WERI-Rb-1 (cell line): ENCODE measurements around the gene PAQR8.

ENCODE experiments used
- DNase-seq: peaks from one replicate; pipeline ENCODE4 v3.0.0-alpha.2; 2020
- H3K27ac ChIP-seq: fragments of 250-450 bp; sonication (Bioruptor Pico); 2 replicates; pipeline ENCODE4 v1.5.1; 2020; ENCODE audit warnings: mild to moderate bottlenecking, moderate library complexity
- H3K27me3 ChIP-seq: fragments of 250-450 bp; sonication (Bioruptor Pico); 2 replicates; pipeline ENCODE4 v1.5.1; 2021; ENCODE audit warnings: mild to moderate bottlenecking, low read depth, moderate library complexity; ENCODE audit not compliant: insufficient read depth, severe bottlenecking
- H3K36me3 ChIP-seq: fragments of 250-450 bp; sonication (Bioruptor Pico); 2 replicates; pipeline ENCODE4 v1.5.1; 2020; ENCODE audit warnings: mild to moderate bottlenecking, moderate library complexity
- H3K4me3 ChIP-seq: 2 replicates; pipeline ENCODE4 v1.5.1; 2011; ENCODE audit warnings: low read depth, mild to moderate bottlenecking, control low read depth, low read length
- H3K9me3 ChIP-seq: fragments of 250-450 bp; sonication (Bioruptor Pico); 2 replicates; pipeline ENCODE4 v1.5.1; 2021; ENCODE audit warnings: mild to moderate bottlenecking, moderate library complexity; ENCODE audit not compliant: severe bottlenecking
- CTCF ChIP-seq: IDR thresholded peaks from 2 replicates; pipeline ENCODE4 v1.5.1; 2011; ENCODE audit warnings: low read depth, mild to moderate bottlenecking, control low read depth, inconsistent platforms, low read length

Gene PAQR8

GRCh38 chr6:52351879-52352238 lies 10.1 kb upstream of the PAQR8 start:
- no peak for DNase-seq
- Histone ChIP-seq H3K27me3 (no peaks in the 10 kb centered on the region), H3K27ac (no peak overlapping the region), H3K4me3 (no peak overlapping the region), H3K9me3 (no peaks in the 10 kb centered on the region), H3K36me3 (no peaks in the 10 kb centered on the region)
- TF ChIP-seq CTCF: no peak

GRCh38 chr6:52352239-52353018 lies 9.5 kb upstream of the PAQR8 start:
- TF ChIP-seq CTCF: no peak
- H3K27ac ChIP-seq: no peak overlapping the region
- no peaks in the 10 kb centered on the region for H3K36me3 ChIP-seq
- no peaks in the 10 kb centered on the region for H3K9me3 ChIP-seq
- no peak overlapping the region for H3K4me3 ChIP-seq
- DNase-seq: no peak
- no peaks in the 10 kb centered on the region for H3K27me3 ChIP-seq

GRCh38 chr6:52356017-52356416 lies 5.9 kb upstream of the PAQR8 start:
- no peaks in the 10 kb centered on the region for H3K9me3 ChIP-seq
- H3K36me3 ChIP-seq: no peaks in the 10 kb centered on the region
- DNase-seq: no peak
- no peak overlapping the region for H3K4me3 ChIP-seq
- H3K27ac ChIP-seq: no peak overlapping the region
- no peaks in the 10 kb centered on the region for H3K27me3 ChIP-seq
- TF ChIP-seq CTCF: no peak

GRCh38 chr6:52359403-52359802 lies 2.5 kb upstream of the PAQR8 start:
- H3K36me3 ChIP-seq: no peaks in the 10 kb centered on the region
- no peak overlapping the region for H3K27ac ChIP-seq
- DNase-seq: no peak
- no peak overlapping the region for H3K4me3 ChIP-seq
- no peaks in the 10 kb centered on the region for H3K9me3 ChIP-seq
- no peak for TF ChIP-seq CTCF
- H3K27me3 ChIP-seq: no peaks in the 10 kb centered on the region

GRCh38 chr6:52360028-52360427 lies 1.9 kb upstream of the PAQR8 start:
- Histone ChIP-seq H3K27ac (no peak overlapping the region), H3K9me3 (no peaks in the 10 kb centered on the region), H3K4me3 (no peak overlapping the region), H3K36me3 (no peaks in the 10 kb centered on the region), H3K27me3 (no peaks in the 10 kb centered on the region)
- no peak for TF ChIP-seq CTCF
- DNase-seq: no peak
